CD14-positive monocyte (primary cell): ENCODE results near the gene CFAP61. TPM values are rescaled to one million over a fixed set of nuclear protein-coding genes. Genes with fewer than 3 reads are reported as not detected.

Source experiments
- DNase-seq, 3 donors: peaks; one replicate each; pipeline ENCODE4 v3.0.0-alpha.2; 2011 to 2022
- H2AFZ ChIP-seq: 2 replicates; pipeline ENCODE4 v1.6.0; 2012; ENCODE audit warnings: mild to moderate bottlenecking, low read depth, low read length, inconsistent platforms; ENCODE audit not compliant: insufficient read depth, poor library complexity, severe bottlenecking
- H3K27ac ChIP-seq, 2 donors: 1 replicate in 1 of 2; 2 replicates in 1 of 2; pipeline ENCODE4 v1.5.1; 2012 to 2013; ENCODE audit warnings: low read length in 2 of 2, control low read depth in 1 of 2, inconsistent platforms in 1 of 2, low read depth in 1 of 2, mild to moderate bottlenecking in 1 of 2
- H3K27me3 ChIP-seq, 2 donors: one replicate each; pipeline versions ENCODE4 v1.6.0 to v1.6.1; 2011 to 2013; ENCODE audit warnings: low read length in 2 of 2; ENCODE audit not compliant: control insufficient read depth in 2 of 2, insufficient read depth in 2 of 2
- H3K36me3 ChIP-seq, 2 donors: replicated peaks in 1 of 2; 1 replicate in 1 of 2; 2 replicates in 1 of 2; pipeline versions ENCODE4 v1.5.1 to v1.6.1; 2012 to 2013; ENCODE audit warnings: low read length in 2 of 2, control low read depth in 1 of 2, inconsistent platforms in 1 of 2, mild to moderate bottlenecking in 1 of 2; ENCODE audit not compliant: insufficient read depth in 2 of 2, control insufficient read depth in 1 of 2
- H3K4me1 ChIP-seq, 2 donors: 1 replicate in 1 of 2; 2 replicates in 1 of 2; pipeline versions ENCODE4 v1.5.1 to v1.6.1; 2012 to 2013; ENCODE audit warnings: low read length in 2 of 2, control low read depth in 1 of 2, inconsistent platforms in 1 of 2, mild to moderate bottlenecking in 1 of 2, moderate library complexity in 1 of 2; ENCODE audit not compliant: insufficient read depth in 2 of 2, control insufficient read depth in 1 of 2
- H3K4me2 ChIP-seq: replicated peaks from 2 replicates; pipeline ENCODE3; 2012; ENCODE audit warnings: low read length, moderate library complexity, mild to moderate bottlenecking; ENCODE audit not compliant: poor library complexity, severe bottlenecking; ENCODE audit errors: extremely low read depth
- H3K4me3 ChIP-seq, 3 experiments: fragments of 200-600 bp in 1 of 3; sonication (generic) in 1 of 3; replicated peaks in 1 of 3; 1 replicate in 2 of 3; 2 replicates in 1 of 3; pipeline ENCODE4 v1.5.1; 2011 to 2013; ENCODE audit warnings: low read length in 3 of 3, mild to moderate bottlenecking in 3 of 3, control low read depth in 2 of 3, low read depth in 2 of 3, inconsistent platforms in 1 of 3, moderate library complexity in 1 of 3
- H3K79me2 ChIP-seq: 2 replicates; pipeline ENCODE4 v1.6.0; 2012; ENCODE audit warnings: mild to moderate bottlenecking, control low read depth, inconsistent platforms, low read length, moderate library complexity; ENCODE audit not compliant: insufficient read depth
- H3K9ac ChIP-seq: 2 replicates; pipeline ENCODE4 v1.6.0; 2017; ENCODE audit warnings: low read length, mild to moderate bottlenecking; ENCODE audit not compliant: insufficient read depth, poor library complexity, severe bottlenecking
- H3K9me3 ChIP-seq, 2 donors: replicated peaks in 1 of 2; 1 replicate in 1 of 2; 2 replicates in 1 of 2; pipeline versions ENCODE4 v1.5.1 to v1.6.1; 2012 to 2013; ENCODE audit warnings: low read length in 2 of 2, control low read depth in 1 of 2; ENCODE audit not compliant: control insufficient read depth in 1 of 2, insufficient read depth in 1 of 2
- H4K20me1 ChIP-seq: 2 replicates; pipeline ENCODE4 v1.6.0; 2012; ENCODE audit warnings: mild to moderate bottlenecking, low read length, control low read depth, moderate library complexity; ENCODE audit not compliant: insufficient read depth
- H3K27ac Mint-ChIP-seq, 7 donors: one replicate each; pipeline ENCODE4 v1.8.0; 2020; ENCODE audit warnings: mild to moderate bottlenecking in 7 of 7, mixed read lengths in 7 of 7, moderate library complexity in 6 of 7, inconsistent platforms in 2 of 7
- H3K27me3 Mint-ChIP-seq, 3 donors: one replicate each; pipeline ENCODE4 v1.8.0; 2021 to 2022; ENCODE audit warnings: low read depth in 3 of 3, mild to moderate bottlenecking in 3 of 3, mixed read lengths in 3 of 3, moderate library complexity in 3 of 3, inconsistent platforms in 1 of 3
- H3K36me3 Mint-ChIP-seq, 2 donors: one replicate each; pipeline ENCODE4 v1.8.0; 2020; ENCODE audit warnings: mixed read lengths in 2 of 2, inconsistent platforms in 1 of 2, mild to moderate bottlenecking in 1 of 2
- H3K4me1 Mint-ChIP-seq: one replicate; pipeline ENCODE4 v1.8.0; 2020; ENCODE audit warnings: mild to moderate bottlenecking, mixed read lengths
- H3K4me3 Mint-ChIP-seq, 2 donors: one replicate each; pipeline ENCODE4 v1.8.0; 2020; ENCODE audit warnings: mild to moderate bottlenecking in 2 of 2, mixed read lengths in 2 of 2, moderate library complexity in 1 of 2
- H3K9me3 Mint-ChIP-seq, 7 donors: one replicate each; pipeline ENCODE4 v1.8.0; 2020 to 2022; ENCODE audit warnings: mixed read lengths in 7 of 7, mild to moderate bottlenecking in 6 of 7, moderate library complexity in 6 of 7, inconsistent platforms in 2 of 7
- CTCF ChIP-seq: fragments of 200-600 bp; IDR thresholded peaks from one replicate; pipeline ENCODE4 v1.8.0; 2022; ENCODE audit warnings: antibody characterized with exemption, mild to moderate bottlenecking
- WGBS: methylation state at CpG from one replicate; pipeline ENCODE4 v1.1.5; 2013; ENCODE audit warnings: missing lambda C conversion rate; ENCODE audit not compliant: insufficient coverage; 5-methylcytosine and 5-hydroxymethylcytosine counted together
- intact Hi-C, 2 donors: fragments of 100-400 bp; cut with micrococcal nuclease; formaldehyde crosslinking; loops; one replicate each; pipeline versions ENCODE4 v1.15.0 to v1.15.1; 2023
- polyA plus RNA-seq, 3 donors: library from polyadenylated mRNA; depleted of rRNA in 1 of 3; unstranded in 2 of 3; stranded (reverse) in 1 of 3; fragments of 300-500 nt in 2 of 3; fragments of >200 nt in 1 of 3; fragmentation: Illumina TruSeq in 2 of 3; gene quantifications; 1 replicate in 2 of 3; 2 replicates in 1 of 3; pipeline ENCODE4 v1.2.3, GENCODE V29; 2012 to 2021

The CFAP61 gene
- polyA plus RNA-seq, 3 donors = not detected

GRCh38 chr20:20275636-20276035 lies 223.3 kb downstream of the CFAP61 start:
- Mint-ChIP-seq H3K27me3 (peaks cover 0 to 7% (median 4%) of the 10 kb centered on the region in 3 donors), H3K4me3 (no peak overlapping the region), H3K27ac (peak overlapping the region in 1 of 7 donors; percentile 49), H3K36me3 (peaks cover 0 to 1% of the 10 kb centered on the region in 2 donors), H3K9me3 (peaks cover 0 to 3% (median 0%) of the 10 kb centered on the region in 7 donors), H3K4me1 (peaks cover 48% of the 10 kb centered on the region)
- no peak overlapping the region for H3K9ac ChIP-seq
- intact Hi-C loops = no loop called here
- H2AFZ ChIP-seq = no peak overlapping the region
- no peaks in the 10 kb centered on the region for H3K9me3 ChIP-seq
- no peak overlapping the region for H3K4me2 ChIP-seq
- no peaks in the 10 kb centered on the region for H3K79me2 ChIP-seq
- H3K4me1 ChIP-seq = peaks cover 46 to 51% of the 10 kb centered on the region in 2 donors
- H3K27me3 ChIP-seq = no peaks in the 10 kb centered on the region
- 100% methylated on average over 3 of the region's 5 CpGs for WGBS
- no peaks in the 10 kb centered on the region for H3K36me3 ChIP-seq
- no peak for DNase-seq
- no peaks in the 10 kb centered on the region for H4K20me1 ChIP-seq
- H3K4me3 ChIP-seq = no peak overlapping the region
- no peak overlapping the region for H3K27ac ChIP-seq
- no peak for TF ChIP-seq CTCF

- H3K4me3 Mint-ChIP-seq = peak overlapping the region; percentile 47 to 80
Observed at GRCh38 chr20:20276811-20277530, 224.6 kb downstream of the CFAP61 start.

More at GRCh38 chr20:20276811-20277530, 224.6 kb downstream of the CFAP61 start:
- H3K27ac ChIP-seq = no peak overlapping the region
- H2AFZ ChIP-seq = peak overlapping the region; percentile 12
- H3K9me3 Mint-ChIP-seq = peaks cover 0 to 3% (median 0%) of the 10 kb centered on the region in 7 donors
- no peaks in the 10 kb centered on the region for H4K20me1 ChIP-seq
- peak overlapping the region in 1 of 3 experiments; percentile 31 for H3K4me3 ChIP-seq
- H3K27me3 Mint-ChIP-seq = peaks cover 0 to 7% (median 4%) of the 10 kb centered on the region in 3 donors
- H3K9ac ChIP-seq = no peak overlapping the region
- H3K4me1 ChIP-seq = peaks cover 33 to 38% of the 10 kb centered on the region in 2 donors
- no peaks in the 10 kb centered on the region for H3K79me2 ChIP-seq
- 28% methylated on average over 18 of the region's 26 CpGs for WGBS
- no peaks in the 10 kb centered on the region for H3K9me3 ChIP-seq
- peak overlapping the region; percentile 59 for H3K4me2 ChIP-seq
- intact Hi-C loops = no loop called here
- peaks cover 0 to 1% of the 10 kb centered on the region in 2 donors for H3K36me3 Mint-ChIP-seq
- H3K27me3 ChIP-seq = no peaks in the 10 kb centered on the region
- H3K4me1 Mint-ChIP-seq = peaks cover 37% of the 10 kb centered on the region
- peak; percentile 51 to 65 (median 57) for DNase-seq
- no peak for TF ChIP-seq CTCF
- no peaks in the 10 kb centered on the region for H3K36me3 ChIP-seq
- peak overlapping the region; percentile 12 to 91 (median 82) for H3K27ac Mint-ChIP-seq
